Peyer's patch (tissue), 4 donors: Measurements from ENCODE around the gene KRTAP10-5.

Source experiments
- POLR2A ChIP-seq, 2 donors: fragments of 450-650 bp; IDR thresholded peaks; one replicate each; pipeline ENCODE4 v1.5.1; 2017; ENCODE audit warnings: antibody characterized with exemption in 2 of 2, mild to moderate bottlenecking in 2 of 2, moderate library complexity in 2 of 2
- TF ChIP-seq, protein P1 (sequence below), 6 experiments: fragments of 450-650 bp in 4 of 6; fragments of 200-600 bp in 2 of 6; sonication (generic) in 1 of 6; IDR thresholded peaks; one replicate each; pipeline ENCODE4 v1.5.1; 2017 to 2019; ENCODE audit warnings: antibody characterized with exemption in 6 of 6, mild to moderate bottlenecking in 3 of 6, moderate library complexity in 1 of 6

- no peak for TF ChIP-seq POLR2A (IDR thresholded peaks at IDR 0.05)
- TF ChIP-seq, protein P1, sequence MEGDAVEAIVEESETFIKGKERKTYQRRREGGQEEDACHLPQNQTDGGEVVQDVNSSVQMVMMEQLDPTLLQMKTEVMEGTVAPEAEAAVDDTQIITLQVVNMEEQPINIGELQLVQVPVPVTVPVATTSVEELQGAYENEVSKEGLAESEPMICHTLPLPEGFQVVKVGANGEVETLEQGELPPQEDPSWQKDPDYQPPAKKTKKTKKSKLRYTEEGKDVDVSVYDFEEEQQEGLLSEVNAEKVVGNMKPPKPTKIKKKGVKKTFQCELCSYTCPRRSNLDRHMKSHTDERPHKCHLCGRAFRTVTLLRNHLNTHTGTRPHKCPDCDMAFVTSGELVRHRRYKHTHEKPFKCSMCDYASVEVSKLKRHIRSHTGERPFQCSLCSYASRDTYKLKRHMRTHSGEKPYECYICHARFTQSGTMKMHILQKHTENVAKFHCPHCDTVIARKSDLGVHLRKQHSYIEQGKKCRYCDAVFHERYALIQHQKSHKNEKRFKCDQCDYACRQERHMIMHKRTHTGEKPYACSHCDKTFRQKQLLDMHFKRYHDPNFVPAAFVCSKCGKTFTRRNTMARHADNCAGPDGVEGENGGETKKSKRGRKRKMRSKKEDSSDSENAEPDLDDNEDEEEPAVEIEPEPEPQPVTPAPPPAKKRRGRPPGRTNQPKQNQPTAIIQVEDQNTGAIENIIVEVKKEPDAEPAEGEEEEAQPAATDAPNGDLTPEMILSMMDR (IDR thresholded peaks at IDR 0.05), result no peak
These were observed 39.6 kb downstream of the KRTAP10-5 start for GRCh38 chr21:44540741-44541288.
